GM21526 (cell line): ENCODE data around the gene GAB2.
"Not testable (repeated sequence)": the region's sequence is repeated elsewhere in the genome, so short reads cannot be mapped to it uniquely, and the experiment has no call there.

Experiments
- ATAC-seq: cut with Tn5 transposase; IDR thresholded peaks from one replicate; pipeline ENCODE4 v1.9.1; 2021; ENCODE audit warnings: moderate library complexity; ENCODE audit not compliant: unreplicated experiment, low FRiP score

Gene GAB2

DNA sequence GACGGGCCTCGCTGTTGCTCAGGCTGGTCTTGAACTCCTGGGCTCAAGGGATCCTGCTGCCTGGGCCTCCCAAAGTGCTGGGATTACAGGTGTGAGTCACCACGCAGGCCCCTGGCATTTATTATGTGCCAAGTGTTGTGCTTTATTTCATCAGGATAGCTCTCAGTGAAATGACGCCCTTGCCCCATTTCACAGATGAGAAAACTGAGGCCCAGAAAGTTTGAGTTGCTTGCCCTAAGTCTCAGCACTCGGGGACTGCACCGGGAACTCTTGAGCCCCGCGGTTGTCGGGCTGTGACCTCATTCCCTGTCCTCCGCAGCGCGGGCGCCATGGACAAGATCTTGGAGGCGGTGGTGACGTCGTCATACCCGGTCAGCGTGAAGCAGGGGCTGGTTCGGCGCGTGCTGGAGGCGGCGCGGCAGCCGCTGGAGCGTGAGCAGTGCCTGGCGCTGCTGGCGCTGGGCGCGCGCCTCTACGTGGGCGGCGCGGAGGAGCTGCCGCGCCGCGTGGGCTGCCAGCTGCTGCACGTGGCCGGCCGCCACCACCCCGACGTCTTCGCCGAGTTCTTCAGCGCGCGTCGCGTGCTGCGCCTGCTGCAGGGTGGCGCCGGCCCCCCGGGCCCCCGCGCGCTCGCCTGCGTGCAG, 221.6 kb downstream of the GAB2 start:
- no peak for ATAC-seq

DNA sequence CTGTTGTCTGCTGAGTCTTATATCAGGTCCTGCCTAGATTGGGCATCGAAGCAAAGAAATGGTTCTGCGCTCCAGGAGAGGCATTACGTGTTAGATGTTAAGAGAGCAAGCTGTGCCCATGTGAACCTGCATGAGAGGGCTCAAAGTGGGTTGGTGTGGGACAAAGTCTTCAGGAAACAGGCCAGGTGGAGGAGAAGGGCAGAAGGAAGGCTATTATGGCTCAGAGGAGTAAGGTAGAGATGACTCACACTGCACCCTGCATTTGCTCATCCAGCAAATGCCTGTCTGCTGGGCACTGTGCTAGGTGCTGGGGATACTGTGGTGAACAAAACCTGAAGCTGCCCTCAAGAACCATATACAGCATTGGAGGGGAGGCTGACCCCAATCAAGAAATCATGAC, 223.1 kb downstream of the GAB2 start:
- no peak for ATAC-seq

DNA sequence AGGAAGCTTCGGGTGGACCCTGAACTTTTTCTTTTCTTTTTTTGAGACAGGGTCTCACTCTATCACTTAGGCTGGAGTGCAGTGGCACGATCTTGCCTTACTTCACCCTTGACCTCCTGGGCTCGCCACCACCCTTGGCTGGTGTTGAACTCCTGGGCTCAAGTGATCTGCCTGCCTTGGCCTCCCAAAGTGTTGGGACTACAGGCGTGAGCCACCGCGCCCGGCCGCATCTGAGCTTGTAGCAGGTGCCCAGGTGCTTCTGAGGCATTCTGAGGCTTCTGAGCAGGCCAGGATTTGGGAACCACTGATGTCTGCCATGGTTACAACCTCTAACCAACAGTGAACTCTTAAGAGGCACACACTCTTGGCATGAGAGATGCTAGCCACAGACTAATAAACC, 223.8 kb downstream of the GAB2 start:
- ATAC-seq, result no peak

DNA sequence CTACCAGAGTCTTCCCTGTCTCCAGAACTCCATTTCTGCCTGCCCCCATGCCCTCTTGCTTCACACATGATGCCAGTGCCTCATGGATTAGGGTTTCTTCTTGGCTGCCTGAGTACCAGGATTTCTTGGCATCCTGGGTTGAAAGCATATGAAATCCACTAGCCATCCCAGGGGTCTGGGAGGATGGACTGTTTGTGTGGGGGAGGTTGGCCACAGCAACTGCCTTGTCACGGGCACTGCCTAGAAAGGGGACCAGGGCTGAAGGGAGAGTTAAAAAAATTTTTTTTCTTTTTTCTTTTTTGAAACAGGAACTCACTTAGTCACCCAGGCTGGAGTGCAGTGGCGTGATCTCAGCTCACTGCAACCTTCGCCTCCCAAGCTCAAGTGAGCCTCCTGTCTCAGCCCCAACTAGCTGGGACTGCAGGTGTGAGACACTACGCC, 224.7 kb downstream of the GAB2 start:
- no peak for ATAC-seq

DNA sequence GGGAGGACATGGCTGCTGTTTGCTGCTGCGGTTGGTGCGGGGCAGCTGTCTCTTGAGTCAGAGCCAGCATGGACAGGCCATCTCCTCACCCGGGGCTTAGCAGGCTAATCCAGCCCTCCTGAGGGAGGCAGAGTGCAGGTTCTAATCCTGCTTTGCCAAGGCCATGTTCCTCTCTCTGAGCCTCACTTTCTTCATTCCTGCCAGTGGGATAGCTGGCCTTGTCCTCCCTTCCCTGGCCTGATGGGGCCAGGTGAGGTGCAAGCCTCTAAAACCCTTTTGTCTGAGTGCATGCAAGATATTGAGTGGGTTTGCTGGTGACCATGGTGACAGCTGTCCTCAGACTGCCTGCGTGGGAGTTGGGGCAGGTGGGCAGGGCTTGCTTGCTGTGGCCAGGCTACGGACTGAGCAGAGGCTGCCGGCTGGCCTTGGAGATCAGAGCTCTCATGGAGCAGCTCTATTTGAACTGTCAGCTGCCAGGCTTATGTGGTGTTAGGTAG, 225.3 kb downstream of the GAB2 start:
- no peak for ATAC-seq

DNA sequence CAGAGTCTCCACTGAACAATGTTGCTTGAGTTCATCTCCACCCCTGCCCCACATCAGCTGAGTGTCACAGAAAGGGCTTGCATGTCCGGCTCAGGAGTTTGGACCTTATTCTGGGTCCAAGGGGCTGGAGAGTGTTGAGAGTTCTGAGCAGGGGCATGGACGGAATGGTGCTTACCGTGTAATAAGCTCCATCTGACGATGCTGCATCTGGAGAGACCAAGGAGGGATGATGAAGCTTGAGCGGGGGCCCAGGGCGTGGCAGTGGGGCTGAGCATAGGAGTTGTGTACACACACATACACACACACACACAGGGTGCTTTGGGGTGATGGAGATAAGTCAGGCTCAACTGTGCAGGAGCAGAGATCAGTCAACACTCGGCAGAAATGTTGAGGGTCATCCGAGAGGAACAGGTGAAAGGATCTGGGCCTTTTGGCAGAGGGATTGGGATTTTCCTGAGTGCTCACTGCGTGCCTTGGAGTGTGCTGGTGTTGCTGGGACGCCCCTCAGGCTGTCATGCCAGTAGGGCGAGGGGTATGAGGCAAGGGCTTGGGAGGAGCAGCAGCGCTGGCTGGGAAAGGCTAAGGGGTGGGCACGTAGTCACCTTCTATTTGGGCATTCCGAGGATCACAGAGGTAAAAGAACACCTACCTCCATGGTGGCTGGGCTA, 226.6 kb downstream of the GAB2 start:
- no peak for ATAC-seq

DNA sequence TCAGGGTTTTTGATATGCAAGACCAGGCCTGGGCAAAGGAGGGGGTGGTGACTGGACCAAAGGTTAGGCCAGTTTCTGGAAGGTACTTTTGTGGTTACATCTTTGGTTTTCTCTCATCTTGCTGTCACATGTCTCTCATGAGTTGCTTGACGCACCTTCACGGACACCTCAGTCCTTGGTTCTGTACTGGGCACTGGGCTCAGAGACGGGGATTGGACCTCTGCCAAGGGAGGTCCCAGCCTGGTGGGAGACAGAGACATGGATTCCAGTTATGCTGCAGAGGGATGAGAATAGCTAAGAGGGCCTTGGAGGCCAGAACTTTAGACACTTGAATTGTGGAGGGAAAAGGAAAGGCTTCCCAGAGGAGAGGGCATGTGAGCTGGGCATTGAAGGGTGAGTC, 227.2 kb downstream of the GAB2 start:
- ATAC-seq, result no peak

DNA sequence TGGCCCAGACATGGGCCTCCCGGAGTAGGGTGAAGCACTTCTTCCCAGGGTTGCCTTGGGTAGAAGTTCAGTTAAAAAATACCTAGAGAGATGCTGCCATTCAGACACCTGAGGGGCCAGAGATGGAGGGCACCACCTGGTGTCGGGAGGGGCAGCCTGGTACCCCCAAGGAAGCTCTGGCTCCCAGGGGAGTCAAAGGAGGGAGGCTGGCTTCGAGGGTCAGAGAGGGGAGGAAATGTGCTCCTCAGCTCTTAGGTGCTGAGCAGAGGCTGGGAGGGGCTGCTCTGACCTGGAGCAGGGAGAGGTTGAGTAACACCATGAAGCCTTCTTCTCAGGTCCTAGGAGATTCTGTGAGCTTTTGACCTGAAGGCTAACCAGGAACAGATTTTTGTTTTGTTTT, 227.8 kb downstream of the GAB2 start:
- ATAC-seq, result no peak

DNA sequence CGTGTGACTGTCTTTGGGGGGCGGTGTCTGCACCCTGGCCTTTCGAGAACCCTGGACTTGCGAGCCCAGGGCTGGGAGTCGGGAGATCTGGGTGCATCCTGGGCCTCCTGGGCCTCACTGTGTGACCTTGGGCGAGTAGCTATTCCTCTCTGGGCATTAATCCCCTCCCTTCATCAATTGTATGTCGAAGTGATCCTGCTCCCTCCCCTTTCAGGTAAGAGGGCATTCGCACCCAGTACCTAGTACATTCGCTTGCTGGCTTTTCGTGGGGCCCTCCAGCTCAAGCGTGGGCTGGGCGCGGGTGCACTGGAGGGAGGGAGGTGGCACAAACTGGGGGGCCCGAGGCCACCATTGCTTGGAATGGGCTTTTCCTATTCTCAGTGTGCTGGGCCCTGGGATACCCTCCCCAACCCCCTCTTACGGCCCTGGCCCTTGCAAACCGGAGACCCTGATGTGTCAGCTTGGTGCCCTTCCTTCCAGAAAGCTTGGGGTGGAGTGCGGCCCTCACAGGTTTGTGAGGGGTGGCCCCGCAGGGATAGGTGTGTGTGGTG, 228.4 kb downstream of the GAB2 start:
- no peak for ATAC-seq

DNA sequence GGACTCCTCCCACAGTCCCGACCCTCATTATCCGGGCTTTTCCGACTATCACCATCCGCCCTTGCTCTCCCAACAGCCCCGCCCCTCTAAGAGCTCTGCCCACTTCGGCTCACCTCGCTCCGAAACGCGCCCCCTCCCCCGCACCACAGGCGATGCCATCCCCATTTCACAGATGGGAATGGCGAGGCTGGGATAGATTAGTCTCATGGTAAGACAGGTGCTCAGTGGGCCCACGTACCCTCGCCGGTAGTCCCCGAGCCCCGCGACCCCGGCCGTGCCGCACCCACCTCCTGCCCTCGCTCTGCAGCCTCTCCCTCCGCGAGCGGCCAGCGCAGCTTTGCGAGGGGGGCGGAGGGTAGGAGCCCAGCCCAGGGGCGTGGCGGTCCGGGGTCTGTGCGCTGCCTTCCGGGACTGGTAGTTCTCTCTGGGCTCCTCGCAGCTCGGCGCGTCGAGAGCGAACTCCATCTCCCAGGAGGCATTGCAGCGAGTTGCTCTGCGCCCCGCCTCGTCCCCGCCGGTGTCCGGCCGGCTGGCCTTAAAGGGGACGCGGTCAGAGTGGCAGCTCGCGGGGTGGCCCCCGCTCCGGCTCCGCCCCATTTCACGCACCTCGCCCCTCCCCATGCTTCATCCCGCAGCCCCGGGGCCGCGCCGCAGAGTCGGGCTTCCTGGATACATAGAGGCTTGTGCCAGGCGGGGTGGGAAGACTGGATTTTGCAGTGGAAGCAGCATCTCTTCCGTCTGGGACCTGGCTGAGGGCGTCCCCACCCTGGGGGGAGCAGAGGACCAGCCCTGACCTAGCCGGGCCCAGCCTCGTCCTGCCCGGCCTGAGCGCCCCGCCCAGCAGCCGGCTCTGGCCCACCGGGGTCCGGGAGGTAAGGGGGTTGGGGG, 229.1 kb downstream of the GAB2 start, which contains the start of the genes KCTD21 and USP35:
Gene KCTD21, minus strand, starts transcription at position 341 of the 888 bp plus-strand sequence. CDS start 14,072 bp downstream, outside the sequence.
Gene USP35, plus strand, starts transcription at position 634 of the 888 bp plus-strand sequence. CDS start 7,327 bp downstream, outside the sequence.
- peak; percentile 96 for ATAC-seq

DNA sequence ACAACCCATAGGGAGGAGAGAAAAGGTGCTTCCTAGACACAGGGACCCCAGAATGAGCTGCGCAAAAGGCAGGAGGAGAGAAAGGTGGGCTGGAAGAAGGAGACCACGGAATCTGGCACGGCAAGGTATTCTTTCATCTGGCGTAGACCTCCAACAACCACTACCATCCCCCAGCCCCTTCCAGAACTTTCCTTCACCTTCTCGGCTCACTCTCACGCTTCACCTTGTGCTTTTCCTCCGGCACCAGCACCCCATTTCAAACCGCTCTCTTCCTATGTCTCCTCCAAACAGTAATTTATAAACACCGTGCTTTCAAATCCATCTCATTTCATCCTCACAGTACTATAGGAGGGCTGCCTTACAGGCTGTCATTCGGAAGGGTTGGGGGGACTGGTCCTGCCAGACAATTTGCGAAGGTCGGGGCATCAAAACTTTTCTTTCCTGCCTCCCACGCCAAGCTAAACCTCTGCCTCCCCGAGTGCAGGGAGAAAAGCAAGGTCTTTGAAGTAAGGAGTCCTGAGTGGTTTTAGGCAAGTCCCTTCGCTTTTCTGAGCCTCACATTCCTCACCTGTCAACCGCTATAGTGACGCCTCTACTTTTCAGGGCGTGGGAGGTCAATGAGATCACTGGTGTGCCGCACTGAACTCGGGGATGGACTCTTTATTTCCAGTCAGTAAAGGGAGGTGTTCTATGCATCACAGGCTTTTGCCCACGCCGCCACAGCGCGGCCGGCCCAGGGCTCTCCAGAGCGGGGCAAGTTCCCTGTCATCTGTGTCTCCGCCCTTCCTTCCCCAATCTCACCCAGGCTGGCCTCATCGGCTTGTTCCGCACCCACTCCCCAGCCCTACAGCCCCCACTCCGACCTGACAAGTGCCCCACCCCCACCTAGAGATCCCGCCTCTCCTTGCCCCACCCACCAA, 230.0 kb downstream of the GAB2 start:
- peak; percentile 19 for ATAC-seq

DNA sequence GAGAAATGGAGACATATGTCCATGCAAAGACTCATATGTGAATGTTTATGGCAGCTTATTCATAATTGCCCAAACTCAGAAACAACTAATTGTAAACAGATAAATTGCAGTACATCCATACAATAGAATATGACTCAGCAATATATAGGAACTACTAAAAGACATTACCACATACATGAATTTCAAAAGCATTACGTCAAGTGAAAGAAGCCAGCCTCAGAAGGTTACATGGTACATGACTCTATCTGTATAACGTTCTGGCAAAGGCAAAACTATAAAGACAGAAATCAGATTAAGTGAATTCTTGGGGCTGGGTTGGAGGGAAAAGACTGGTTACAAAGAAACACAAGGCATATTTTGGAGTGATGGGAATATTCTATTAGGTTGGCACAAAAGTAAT, 236.4 kb downstream of the GAB2 start:
- no peak for ATAC-seq

DNA sequence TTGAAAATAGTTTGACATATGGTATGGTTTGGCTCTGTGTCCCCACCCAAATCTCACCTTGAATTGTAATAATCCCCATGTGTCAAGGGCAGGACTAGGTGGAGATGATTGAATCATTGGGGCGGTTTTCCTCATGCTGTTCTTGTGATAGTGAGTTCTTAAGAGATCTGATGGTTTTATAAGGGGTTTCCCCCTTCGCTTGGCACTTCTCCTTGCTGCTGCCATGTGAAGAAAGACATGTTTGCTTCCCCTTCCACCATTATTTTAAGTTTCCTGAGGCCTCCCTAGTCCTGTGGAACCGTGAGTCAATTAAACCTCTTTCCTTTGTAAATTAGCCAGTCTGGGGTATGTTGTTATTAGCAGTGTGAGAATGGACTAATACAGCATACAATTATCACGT, 236.9 kb downstream of the GAB2 start:
- ATAC-seq, result no peak

DNA sequence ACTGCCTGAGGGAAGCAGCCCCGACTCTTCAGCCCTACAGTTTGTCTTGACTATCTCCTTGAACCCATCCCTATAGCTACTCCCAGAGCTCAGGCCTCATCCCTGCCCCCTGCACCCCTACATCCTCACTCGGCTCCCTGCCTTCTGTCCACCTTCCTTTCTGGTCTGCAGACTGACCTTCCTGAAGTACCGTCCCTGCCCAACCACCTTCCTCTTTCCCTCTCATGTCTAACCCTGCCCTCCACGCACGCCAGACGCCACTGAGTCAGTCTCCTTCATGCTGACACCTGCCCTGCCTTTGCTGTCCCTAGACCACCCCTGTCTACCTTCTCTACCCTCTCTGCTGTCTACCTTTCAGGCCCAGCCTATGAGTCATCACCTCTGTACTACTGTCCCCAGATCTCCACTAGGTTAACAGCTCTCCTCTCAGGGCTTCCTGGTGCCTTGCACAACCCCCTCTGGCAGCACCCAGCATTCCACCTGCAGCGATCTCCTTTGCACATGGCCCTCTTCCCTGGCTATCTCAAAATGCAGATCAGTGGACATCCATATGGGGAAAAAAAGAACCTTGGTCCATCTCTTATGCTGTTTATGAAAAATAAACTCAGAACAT, 238.1 kb downstream of the GAB2 start:
- no peak for ATAC-seq

DNA sequence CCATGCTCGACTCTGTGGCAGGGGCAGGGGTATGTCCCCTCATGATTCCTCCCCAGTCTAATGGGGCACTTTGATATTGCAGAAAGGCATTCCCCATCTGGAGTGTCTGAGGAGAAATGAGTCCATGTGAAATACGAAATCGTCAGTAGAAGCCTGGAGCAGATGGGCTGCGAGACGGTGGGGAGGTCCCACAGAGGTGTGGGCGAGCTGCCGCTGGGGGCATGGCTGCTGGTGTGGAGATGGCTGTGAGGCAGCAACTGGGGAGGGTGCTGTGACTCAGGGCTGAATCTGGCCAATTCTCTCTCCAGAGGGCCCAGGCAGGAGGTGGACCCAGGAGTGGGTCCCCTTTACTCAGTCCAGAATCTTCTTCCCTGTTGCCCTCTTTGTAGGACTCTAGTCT, 240.4 kb downstream of the GAB2 start:
- no peak for ATAC-seq

DNA sequence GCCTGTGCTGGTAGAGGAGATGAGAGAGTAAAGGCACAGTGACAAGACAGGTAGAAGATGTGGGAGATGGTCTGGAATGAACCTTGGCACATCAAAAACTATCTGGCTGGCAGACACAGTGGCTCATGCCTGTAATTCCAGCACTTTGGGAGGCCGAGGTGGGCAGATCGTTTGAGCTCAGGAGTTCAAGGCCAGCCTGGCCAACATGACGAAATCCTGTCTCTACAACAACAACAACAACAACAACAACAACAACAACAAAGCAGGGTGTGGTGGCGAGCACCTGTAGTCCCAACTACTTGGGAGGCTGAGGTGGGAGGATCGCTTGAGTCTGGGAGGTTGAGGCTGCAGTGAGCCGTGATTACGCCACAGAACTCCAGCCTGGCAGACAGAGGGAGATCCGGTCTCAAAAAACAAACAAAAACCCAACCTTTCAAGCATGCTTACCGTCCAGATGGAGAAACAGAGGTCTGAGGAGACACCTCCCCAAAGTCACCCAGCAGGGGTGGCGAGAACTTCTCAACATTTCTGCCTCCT, 240.9 kb downstream of the GAB2 start:
- ATAC-seq, result no peak

DNA sequence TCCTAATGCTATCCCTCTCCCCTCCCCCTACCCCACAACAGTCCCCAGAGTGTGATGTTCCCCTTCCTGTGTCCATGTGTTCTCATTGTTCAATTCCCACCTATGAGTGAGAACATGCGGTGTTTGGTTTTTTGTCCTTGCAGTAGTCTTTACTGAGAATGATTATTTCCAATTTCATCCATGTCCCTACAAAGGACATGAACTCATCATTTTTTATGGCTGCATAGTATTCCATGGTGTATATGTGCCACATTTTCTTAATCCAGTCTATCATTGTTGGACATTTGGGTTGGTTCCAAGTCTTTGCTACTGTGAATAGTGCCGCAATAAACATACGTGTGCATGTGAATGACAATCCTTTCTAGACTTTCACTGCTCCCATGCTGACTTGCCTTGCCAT, 241.8 kb downstream of the GAB2 start:
- not testable (repeated sequence) for ATAC-seq

DNA sequence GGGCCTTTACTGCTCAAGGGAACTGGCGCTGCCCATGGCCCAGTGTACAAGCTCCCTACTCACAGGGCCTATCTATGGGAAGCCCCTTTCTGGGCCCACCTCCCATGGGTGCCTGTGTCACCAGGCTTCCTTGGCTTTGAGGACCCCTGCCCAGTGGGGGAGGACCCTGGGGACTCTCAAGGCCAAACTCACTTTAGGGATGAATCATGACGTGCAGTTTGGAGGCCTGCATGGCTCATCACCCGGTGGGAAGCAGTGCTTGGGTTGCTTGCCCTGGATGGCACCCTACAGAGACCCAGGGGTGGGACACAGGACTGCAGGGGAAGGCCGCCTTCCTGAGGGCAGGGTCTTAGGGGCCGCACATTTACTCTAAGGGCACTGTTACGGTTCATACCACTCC, 245.7 kb downstream of the GAB2 start:
- no peak for ATAC-seq
